HG03135 (cell line): ENCODE results near the gene ZNF569.
"Not testable (repeated sequence)": the region's sequence is repeated elsewhere in the genome, so short reads cannot be mapped to it uniquely, and the experiment has no call there.

Experiments used
- ATAC-seq: cut with Tn5 transposase; IDR thresholded peaks from one replicate; pipeline ENCODE4 v1.9.1; 2021; ENCODE audit warnings: mild to moderate bottlenecking, moderate library complexity; ENCODE audit not compliant: unreplicated experiment

ZNF569 gene

GRCh38 chr19:37466798-37467607, at the start of gene ZNF569:
Gene ZNF569 (minus strand): TSS chr19:37467444. CDS start chr19:37444921, 22,523 bp downstream.
- ATAC-seq, result peak; percentile 68

- no peak for ATAC-seq
Observed at GRCh38 chr19:37513397-37513796, 46.2 kb upstream of the ZNF569 start.

- no peak for ATAC-seq
Observed at GRCh38 chr19:37511821-37512220, 44.6 kb upstream of the ZNF569 start.

GRCh38 chr19:37511186-37511585, 43.9 kb upstream of the ZNF569 start:
- ATAC-seq, result no peak

- ATAC-seq, result no peak
Observed at GRCh38 chr19:37507167-37507464, 39.9 kb upstream of the ZNF569 start.

GRCh38 chr19:37506387-37507166, 39.3 kb upstream of the ZNF569 start, which contains the start of gene ZNF793:
Gene ZNF793 (plus strand): TSS chr19:37506939. CDS start chr19:37523440, 16,501 bp downstream.
- ATAC-seq, result no peak

- no peak for ATAC-seq
Observed at GRCh38 chr19:37505958-37506386, 38.7 kb upstream of the ZNF569 start.

- no peak for ATAC-seq
Observed at GRCh38 chr19:37492213-37492612, 25.0 kb upstream of the ZNF569 start.

- no peak for ATAC-seq
Observed at GRCh38 chr19:37484406-37485168, 17.3 kb upstream of the ZNF569 start.

- no peak for ATAC-seq
Observed at GRCh38 chr19:37472165-37472564, 4.9 kb upstream of the ZNF569 start.

GRCh38 chr19:37470216-37470615, 3.0 kb upstream of the ZNF569 start:
- no peak for ATAC-seq

GRCh38 chr19:37468961-37469777, 1.9 kb upstream of the ZNF569 start, which contains the start of gene ZNF570:
Gene ZNF570 (plus strand): TSS chr19:37469356. CDS start chr19:37470355, 999 bp downstream.
- peak; percentile 64 for ATAC-seq

- no peak for ATAC-seq
Observed at GRCh38 chr19:37467608-37468090, 405 bp upstream of the ZNF569 start.

GRCh38 chr19:37466277-37466797, 907 bp downstream of the ZNF569 start:
- ATAC-seq, result no peak

GRCh38 chr19:37452500-37453245, 14.6 kb downstream of the ZNF569 start:
- no peak for ATAC-seq

- no peak for ATAC-seq
Observed at GRCh38 chr19:37413313-37414084, 53.7 kb downstream of the ZNF569 start.

- no peak for ATAC-seq
Observed at GRCh38 chr19:37412700-37413099, 54.5 kb downstream of the ZNF569 start.

- not testable (repeated sequence) for ATAC-seq
Observed at GRCh38 chr19:37406140-37406846, 61.0 kb downstream of the ZNF569 start.
